ENCODE data around the gene LDAH. TPM values are rescaled to one million over a fixed set of nuclear protein-coding genes. Genes with fewer than 3 reads are reported as not detected.

LDAH gene
- total and polyA plus RNA-seq, 3 experiments from 2014 or later, result 12.7 to 32.1 (median 31.6) TPM

- H3K4me3 Mint-ChIP-seq, result peak overlapping the region in 6 of 7 donors; percentile 26 to 70 (median 64)
- CTCF ChIA-PET, result interaction anchor here (2.6 kb wide), 1 partner anchor 16 kb away, joined by 11 read pairs; no protein-coding TSS in a partner anchor
- H3K27me3 Mint-ChIP-seq, result peaks cover 60 to 79% of the 10 kb centered on the region in 2 donors
- Histone ChIP-seq H3K36me3 (ENCODE audit: insufficient read depth, low read length) (no peaks in the 10 kb centered on the region), H3K9me3 (ENCODE audit: low read length) (no peaks in the 10 kb centered on the region), H3K4me1 (ENCODE audit: insufficient read depth, low read length) (peaks cover 11% of the 10 kb centered on the region), H3K27me3 (ENCODE audit: insufficient read depth, low read length, poor library complexity, severe bottlenecking) (peaks cover 66% of the 10 kb centered on the region), H3K4me3 (ENCODE audit: low read length) (no peak overlapping the region), H3K27ac (ENCODE audit: low read depth, low read length) (no peak overlapping the region)
- H3K9me3 Mint-ChIP-seq, result peaks cover 0 to 2% (median 0%) of the 10 kb centered on the region in 5 donors
- no peaks in the 10 kb centered on the region for H3K36me3 Mint-ChIP-seq
- peak overlapping the region in 3 of 8 donors; percentile 5 to 55 (median 52) for H3K27ac Mint-ChIP-seq
- peaks cover 11 to 51% (median 18%) of the 10 kb centered on the region in 3 donors for H3K4me1 Mint-ChIP-seq
- POLR2A ChIA-PET, result no interaction called here
- DNase-seq, result no peak
These were observed 155.1 kb downstream of the LDAH start for GRCh38 chr2:20667531-20668401.

GRCh38 chr2:20667151-20667530, 155.8 kb downstream of the LDAH start:
- Histone ChIP-seq H3K27ac (ENCODE audit: low read depth, low read length) (no peak overlapping the region), H3K36me3 (ENCODE audit: insufficient read depth, low read length) (no peaks in the 10 kb centered on the region), H3K4me3 (ENCODE audit: low read length) (no peak overlapping the region), H3K9me3 (ENCODE audit: low read length) (no peaks in the 10 kb centered on the region), H3K4me1 (ENCODE audit: insufficient read depth, low read length) (peaks cover 11% of the 10 kb centered on the region), H3K27me3 (ENCODE audit: insufficient read depth, low read length, poor library complexity, severe bottlenecking) (peaks cover 68% of the 10 kb centered on the region)
- peaks cover 11 to 50% (median 18%) of the 10 kb centered on the region in 3 donors for H3K4me1 Mint-ChIP-seq
- ChIA-PET CTCF (interaction anchor here (2.6 kb wide), 1 partner anchor 16 kb away, joined by 11 read pairs; no protein-coding TSS in a partner anchor), POLR2A (no interaction called here)
- peaks cover 56 to 79% of the 10 kb centered on the region in 2 donors for H3K27me3 Mint-ChIP-seq
- H3K9me3 Mint-ChIP-seq, result peaks cover 0 to 2% (median 0%) of the 10 kb centered on the region in 5 donors
- DNase-seq, result no peak
- no peak overlapping the region for H3K27ac Mint-ChIP-seq
- H3K36me3 Mint-ChIP-seq, result no peaks in the 10 kb centered on the region
- peak overlapping the region in 1 of 7 donors; percentile 41 for H3K4me3 Mint-ChIP-seq

- Mint-ChIP-seq H3K9me3 (peaks cover 0 to 2% (median 0%) of the 10 kb centered on the region in 5 donors), H3K27me3 (peaks cover 52 to 78% of the 10 kb centered on the region in 2 donors), H3K36me3 (no peaks in the 10 kb centered on the region), H3K4me1 (peaks cover 11 to 45% (median 18%) of the 10 kb centered on the region in 3 donors), H3K4me3 (peak within 1 kb of the TSS; percentile 75 to 89 (median 82)), H3K27ac (peak within 1 kb of the TSS in 1 of 8 donors; percentile 55)
- H3K27ac ChIP-seq (ENCODE audit: low read depth, low read length), result no peak within 1 kb of the TSS
- no peaks in the 10 kb centered on the region for H3K9me3 ChIP-seq (ENCODE audit: low read length)
- peaks cover 70% of the 10 kb centered on the region for H3K27me3 ChIP-seq (ENCODE audit: insufficient read depth, low read length, poor library complexity, severe bottlenecking)
- peaks cover 11% of the 10 kb centered on the region for H3K4me1 ChIP-seq (ENCODE audit: insufficient read depth, low read length)
- no peaks in the 10 kb centered on the region for H3K36me3 ChIP-seq (ENCODE audit: insufficient read depth, low read length)
- POLR2A ChIA-PET, result interaction anchor here (0.5 to 1.3 kb wide), 2 partner anchors 220 to 681 kb away, joined by 3 read pairs; partner anchors contain the start of gene RHOB
- H3K4me3 ChIP-seq (ENCODE audit: low read length), result peak within 1 kb of the TSS; percentile 39
- CTCF ChIA-PET, result interaction anchor here (1.1 to 2.6 kb wide), 6 partner anchors 8 to 298 kb away, joined by 3 to 11 read pairs (median 4); no protein-coding TSS in a partner anchor
- peak in 1 of 5 donors; percentile 18 for DNase-seq
These were observed 156.4 kb downstream of the LDAH start, which contains the start of gene GDF7 for GRCh38 chr2:20666304-20667150. Gene GDF7, plus strand, starts transcription at chr2:20667144. Its CDS starts 96 bp downstream, at chr2:20667240.

GRCh38 chr2:20666005-20666303, 156.9 kb downstream of the LDAH start:
- ChIA-PET POLR2A (interaction anchor here (0.5 to 1.3 kb wide), 2 partner anchors 219 to 680 kb away, joined by 3 read pairs; partner anchors contain the start of gene RHOB), CTCF (interaction anchor here (1.1 to 2.6 kb wide), 6 partner anchors 9 to 298 kb away, joined by 3 to 11 read pairs (median 4); no protein-coding TSS in a partner anchor)
- peak overlapping the region; percentile 75 to 89 (median 82) for H3K4me3 Mint-ChIP-seq
- DNase-seq, result no peak
- Histone ChIP-seq H3K4me1 (ENCODE audit: insufficient read depth, low read length) (peaks cover 11% of the 10 kb centered on the region), H3K27me3 (ENCODE audit: insufficient read depth, low read length, poor library complexity, severe bottlenecking) (peaks cover 68% of the 10 kb centered on the region), H3K9me3 (ENCODE audit: low read length) (no peaks in the 10 kb centered on the region), H3K36me3 (ENCODE audit: insufficient read depth, low read length) (no peaks in the 10 kb centered on the region), H3K4me3 (ENCODE audit: low read length) (peak overlapping the region; percentile 39), H3K27ac (ENCODE audit: low read depth, low read length) (no peak overlapping the region)
- peaks cover 0 to 2% (median 0%) of the 10 kb centered on the region in 5 donors for H3K9me3 Mint-ChIP-seq
- H3K4me1 Mint-ChIP-seq, result peaks cover 11 to 40% (median 18%) of the 10 kb centered on the region in 3 donors
- no peak overlapping the region for H3K27ac Mint-ChIP-seq
- no peaks in the 10 kb centered on the region for H3K36me3 Mint-ChIP-seq
- peaks cover 50 to 78% of the 10 kb centered on the region in 2 donors for H3K27me3 Mint-ChIP-seq

GRCh38 chr2:20665243-20666004, 157.5 kb downstream of the LDAH start:
- peaks cover 11% of the 10 kb centered on the region for H3K4me1 ChIP-seq (ENCODE audit: insufficient read depth, low read length)
- Mint-ChIP-seq H3K36me3 (no peaks in the 10 kb centered on the region), H3K4me3 (peak overlapping the region; percentile 52 to 84 (median 77)), H3K4me1 (peaks cover 11 to 40% (median 18%) of the 10 kb centered on the region in 3 donors), H3K9me3 (peaks cover 0 to 2% (median 0%) of the 10 kb centered on the region in 5 donors), H3K27me3 (peaks cover 54 to 83% of the 10 kb centered on the region in 2 donors), H3K27ac (peak overlapping the region in 1 of 8 donors; percentile 54)
- H3K9me3 ChIP-seq (ENCODE audit: low read length), result no peaks in the 10 kb centered on the region
- H3K36me3 ChIP-seq (ENCODE audit: insufficient read depth, low read length), result no peaks in the 10 kb centered on the region
- peaks cover 68% of the 10 kb centered on the region for H3K27me3 ChIP-seq (ENCODE audit: insufficient read depth, low read length, poor library complexity, severe bottlenecking)
- H3K27ac ChIP-seq (ENCODE audit: low read depth, low read length), result no peak overlapping the region
- CTCF ChIA-PET, result interaction anchor here (1.1 to 2.6 kb wide), 6 partner anchors 10 to 299 kb away, joined by 3 to 11 read pairs (median 4); no protein-coding TSS in a partner anchor
- POLR2A ChIA-PET, result interaction anchor here (1.3 kb wide), 1 partner anchor 219 kb away, joined by 3 read pairs; the partner anchor contains the start of gene RHOB
- no peak overlapping the region for H3K4me3 ChIP-seq (ENCODE audit: low read length)
- DNase-seq, result no peak

- peaks cover 8 to 33% (median 16%) of the 10 kb centered on the region in 3 donors for H3K4me1 Mint-ChIP-seq
- no peaks in the 10 kb centered on the region for H3K36me3 ChIP-seq (ENCODE audit: insufficient read depth, low read length)
- ChIA-PET CTCF (interaction anchor here (6.7 kb wide), 1 partner anchor 299 kb away, joined by 105 read pairs; no protein-coding TSS in a partner anchor), POLR2A (no interaction called here)
- no peak overlapping the region for H3K27ac Mint-ChIP-seq
- peaks cover 63% of the 10 kb centered on the region for H3K27me3 ChIP-seq (ENCODE audit: insufficient read depth, low read length, poor library complexity, severe bottlenecking)
- H3K27ac ChIP-seq (ENCODE audit: low read depth, low read length), result no peak overlapping the region
- H3K9me3 Mint-ChIP-seq, result peaks cover 0 to 2% (median 0%) of the 10 kb centered on the region in 5 donors
- H3K27me3 Mint-ChIP-seq, result peaks cover 55 to 80% of the 10 kb centered on the region in 2 donors
- H3K4me3 ChIP-seq (ENCODE audit: low read length), result no peak overlapping the region
- no peaks in the 10 kb centered on the region for H3K9me3 ChIP-seq (ENCODE audit: low read length)
- peak overlapping the region in 6 of 7 donors; percentile 26 to 82 (median 74) for H3K4me3 Mint-ChIP-seq
- H3K36me3 Mint-ChIP-seq, result no peaks in the 10 kb centered on the region
- H3K4me1 ChIP-seq (ENCODE audit: insufficient read depth, low read length), result peaks cover 7% of the 10 kb centered on the region
- DNase-seq, result no peak
These were observed 158.3 kb downstream of the LDAH start for GRCh38 chr2:20664431-20665242.
